ENCODE data around the gene GARIN3. TPM values are rescaled to one million over a fixed set of nuclear protein-coding genes. Genes with fewer than 3 reads are reported as not detected.
A peak's percentile ranks its signal among the peaks of the same experiment; 100 is the strongest.

GARIN3 gene
- total RNA-seq, 1 donor from 2014 or later: not detected

- TF ChIP-seq CTCF (IDR thresholded peaks at IDR 0.05): no peak
- peaks cover 17% of the 10 kb centered on the region for H3K4me1 ChIP-seq
- H3K4me3 ChIP-seq: no peak overlapping the region
- no peaks in the 10 kb centered on the region for H3K9me3 ChIP-seq
- intact Hi-C loops (cut with DNase I): no loop called here
- DNase-seq: no peak
- H3K36me3 ChIP-seq: peaks cover 33% of the 10 kb centered on the region
- no peak for ATAC-seq
- H3K27ac ChIP-seq: no peak overlapping the region
- H3K27me3 ChIP-seq (ENCODE audit: low read depth): no peaks in the 10 kb centered on the region
Measured at GRCh38 chr5:157137691-157138090, 28.4 kb downstream of the GARIN3 start.

GRCh38 chr5:157132281-157132612 is 33.8 kb downstream of the GARIN3 start:
- no peak overlapping the region for H3K27ac ChIP-seq
- H3K4me3 ChIP-seq: no peak overlapping the region
- peaks cover 11% of the 10 kb centered on the region for H3K36me3 ChIP-seq
- no peaks in the 10 kb centered on the region for H3K27me3 ChIP-seq (ENCODE audit: low read depth)
- DNase-seq (no peak), ATAC-seq (no peak)
- H3K9me3 ChIP-seq: no peaks in the 10 kb centered on the region
- no peak for TF ChIP-seq CTCF (IDR thresholded peaks at IDR 0.05)
- intact Hi-C loops (cut with DNase I): no loop called here
- no peaks in the 10 kb centered on the region for H3K4me1 ChIP-seq

- DNase-seq: no peak
- no peak overlapping the region for H3K4me3 ChIP-seq
- no peak for TF ChIP-seq CTCF (IDR thresholded peaks at IDR 0.05)
- no peak overlapping the region for H3K27ac ChIP-seq
- peak; percentile 79 to 83 for ATAC-seq
- H3K36me3 ChIP-seq: no peaks in the 10 kb centered on the region
- intact Hi-C loops (cut with DNase I): no loop called here
- no peaks in the 10 kb centered on the region for H3K27me3 ChIP-seq (ENCODE audit: low read depth)
- H3K4me1 ChIP-seq: no peaks in the 10 kb centered on the region
- H3K9me3 ChIP-seq: no peaks in the 10 kb centered on the region
Measured at GRCh38 chr5:157130925-157131324, 35.1 kb downstream of the GARIN3 start.

- TF ChIP-seq CTCF (IDR thresholded peaks at IDR 0.05): no peak
- ATAC-seq (no peak), DNase-seq (no peak)
- Histone ChIP-seq H3K4me3 (no peak overlapping the region), H3K36me3 (no peaks in the 10 kb centered on the region), H3K27ac (no peak overlapping the region), H3K27me3 (ENCODE audit: low read depth) (no peaks in the 10 kb centered on the region), H3K4me1 (no peaks in the 10 kb centered on the region), H3K9me3 (peaks cover 12% of the 10 kb centered on the region)
- intact Hi-C loops (cut with DNase I): no loop called here
Measured at GRCh38 chr5:157121709-157122108, 44.4 kb downstream of the GARIN3 start.

GRCh38 chr5:157120102-157120501 is 46.0 kb downstream of the GARIN3 start:
- no peak overlapping the region for H3K4me3 ChIP-seq
- H3K27ac ChIP-seq: no peak overlapping the region
- H3K36me3 ChIP-seq: no peaks in the 10 kb centered on the region
- no peak for ATAC-seq
- TF ChIP-seq CTCF (IDR thresholded peaks at IDR 0.05): no peak
- intact Hi-C loops (cut with DNase I): no loop called here
- no peaks in the 10 kb centered on the region for H3K4me1 ChIP-seq
- peaks cover 12% of the 10 kb centered on the region for H3K9me3 ChIP-seq
- H3K27me3 ChIP-seq (ENCODE audit: low read depth): no peaks in the 10 kb centered on the region
- DNase-seq: no peak

GRCh38 chr5:157116483-157116954 is 49.5 kb downstream of the GARIN3 start:
- ATAC-seq (no peak), DNase-seq (no peak)
- Histone ChIP-seq H3K27ac (no peak overlapping the region), H3K4me1 (no peaks in the 10 kb centered on the region), H3K4me3 (no peak overlapping the region), H3K27me3 (ENCODE audit: low read depth) (no peaks in the 10 kb centered on the region), H3K9me3 (peaks cover 5% of the 10 kb centered on the region), H3K36me3 (no peaks in the 10 kb centered on the region)
- intact Hi-C loops (cut with DNase I): no loop called here
- no peak for TF ChIP-seq CTCF (IDR thresholded peaks at IDR 0.05)

Measured in lower lobe of right lung (tissue), 2 donors.